ENCODE data around the gene KBTBD13.

GRCh38 chr15:65077291-65077980 lies 890 bp downstream of the KBTBD13 start:
- TF ChIP-seq EZH2 (IDR thresholded peaks at IDR 0.05) (no peak), CTCF (IDR thresholded peaks at IDR 0.05) (no peak)

Measured in neural progenitor cell (in vitro differentiated cells).